ENCODE measurements around the gene CCDC126. TPM values are rescaled to one million over a fixed set of nuclear protein-coding genes. Genes with fewer than 3 reads are reported as not detected.
A peak's percentile ranks its signal among the peaks of the same experiment; 100 is the strongest.

Gene CCDC126
- total and polyA plus RNA-seq, 2 of the 4 experiments (the other 2 are of a cell fraction) = 4.1 to 5.6 TPM

DNA sequence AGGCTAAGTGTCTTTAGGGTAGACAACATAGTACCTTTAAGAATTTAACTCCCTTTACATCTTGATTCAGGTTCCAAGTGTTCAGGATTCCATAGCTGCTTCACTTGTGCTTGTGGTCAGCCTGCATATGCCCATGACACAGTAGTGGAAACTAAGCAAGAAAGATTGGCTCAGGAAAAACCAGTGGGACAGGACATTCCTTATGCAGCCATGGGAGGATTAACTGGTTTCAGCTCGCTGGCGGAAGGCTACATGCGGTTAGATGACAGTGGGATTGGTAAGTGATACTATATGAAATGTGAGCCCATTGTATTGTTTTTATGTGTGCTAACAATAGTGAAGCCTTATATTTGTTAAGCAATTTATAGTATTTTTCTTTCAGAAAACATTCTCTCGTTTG lies 94.1 kb downstream of the CCDC126 start:
- Histone ChIP-seq H3K23ac (ENCODE audit: low read depth, low read length) (no peak overlapping the region), H2BK15ac (ENCODE audit: low read depth, low read length) (no peak overlapping the region), H4K20me1 (ENCODE audit: insufficient read depth, low read length) (no peaks in the 10 kb centered on the region), H3K9ac (ENCODE audit: low read depth, low read length) (no peak overlapping the region), H2AK9ac (replicated peaks; ENCODE audit: low read depth, low read length, poor library complexity) (no peak overlapping the region), H3K9me3 (ENCODE audit: control insufficient read depth, insufficient read depth, low read length) (no peaks in the 10 kb centered on the region), H3K36me3 (ENCODE audit: control insufficient read depth, insufficient read depth, low read length) (no peaks in the 10 kb centered on the region), H2AK5ac (ENCODE audit: low read depth, low read length) (no peak overlapping the region), H3K79me1 (ENCODE audit: low read depth in 1 of 2, low read length in 2 of 2) (no peaks in the 10 kb centered on the region), H3K4ac (ENCODE audit: low read depth, low read length) (no peak overlapping the region), H2BK20ac (ENCODE audit: low read depth, low read length) (no peak overlapping the region), H4K5ac (ENCODE audit: low read depth, low read length) (no peak overlapping the region), H3K4me3 (ENCODE audit: insufficient read depth, low read depth, low read length) (no peak overlapping the region), H2BK120ac (ENCODE audit: low read depth, low read length) (no peak overlapping the region), H3K9me1 (ENCODE audit: insufficient read depth, low read length) (no peaks in the 10 kb centered on the region), H3K18ac (ENCODE audit: low read depth, low read length) (no peak overlapping the region), H3K27me3 (ENCODE audit: control insufficient read depth, insufficient read depth, low read length) (no peaks in the 10 kb centered on the region), H3K27ac (ENCODE audit: insufficient read depth, low read length) (no peak overlapping the region), H3K56ac (ENCODE audit: extremely low read depth, insufficient read depth, low read length) (no peak overlapping the region), H4K91ac (ENCODE audit: insufficient read depth, low read depth, low read length) (no peak overlapping the region), H3K4me1 (ENCODE audit: control insufficient read depth, insufficient read depth, low read length) (no peaks in the 10 kb centered on the region), H3K4me2 (ENCODE audit: low read depth, low read length) (no peak overlapping the region), H4K8ac (ENCODE audit: low read depth in 2 of 2, low read length in 2 of 2) (no peak overlapping the region), H3K14ac (replicated peaks; ENCODE audit: low read depth, low read length) (no peak overlapping the region), H2BK5ac (ENCODE audit: low read depth, low read length, poor library complexity, severe bottlenecking) (no peak overlapping the region), H2AFZ (replicated peaks; ENCODE audit: low read length, poor library complexity) (no peak overlapping the region)
- 100% methylated on average over 1 of the region's 4 CpGs; no CpG with 5 or more reads in 1 of the 2 experiments for WGBS, 2 experiments (ENCODE audit: extremely low coverage in 2 of 2, insufficient read length in 1 of 2)
- in situ Hi-C loops (cut with MboI; ENCODE audit: low sequenced_read_pairs) (no loop called here), intact Hi-C loops (cut with micrococcal nuclease) (no loop called here), dilution Hi-C loops (cut with HindIII; ENCODE audit: low sequenced_read_pairs, unreplicated experiment) (no loop called here)
- DNase-seq = peak; percentile 41
- ChIA-PET CTCF (no interaction called here), POLR2A (ENCODE audit: unreplicated experiment) (no interaction called here)
- TF ChIP-seq, protein P1, sequence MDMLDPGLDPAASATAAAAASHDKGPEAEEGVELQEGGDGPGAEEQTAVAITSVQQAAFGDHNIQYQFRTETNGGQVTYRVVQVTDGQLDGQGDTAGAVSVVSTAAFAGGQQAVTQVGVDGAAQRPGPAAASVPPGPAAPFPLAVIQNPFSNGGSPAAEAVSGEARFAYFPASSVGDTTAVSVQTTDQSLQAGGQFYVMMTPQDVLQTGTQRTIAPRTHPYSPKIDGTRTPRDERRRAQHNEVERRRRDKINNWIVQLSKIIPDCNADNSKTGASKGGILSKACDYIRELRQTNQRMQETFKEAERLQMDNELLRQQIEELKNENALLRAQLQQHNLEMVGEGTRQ (IDR thresholded peaks at IDR 0.05; ENCODE audit: low read depth, low read length) = no peak
- TF ChIP-seq, protein P2, sequence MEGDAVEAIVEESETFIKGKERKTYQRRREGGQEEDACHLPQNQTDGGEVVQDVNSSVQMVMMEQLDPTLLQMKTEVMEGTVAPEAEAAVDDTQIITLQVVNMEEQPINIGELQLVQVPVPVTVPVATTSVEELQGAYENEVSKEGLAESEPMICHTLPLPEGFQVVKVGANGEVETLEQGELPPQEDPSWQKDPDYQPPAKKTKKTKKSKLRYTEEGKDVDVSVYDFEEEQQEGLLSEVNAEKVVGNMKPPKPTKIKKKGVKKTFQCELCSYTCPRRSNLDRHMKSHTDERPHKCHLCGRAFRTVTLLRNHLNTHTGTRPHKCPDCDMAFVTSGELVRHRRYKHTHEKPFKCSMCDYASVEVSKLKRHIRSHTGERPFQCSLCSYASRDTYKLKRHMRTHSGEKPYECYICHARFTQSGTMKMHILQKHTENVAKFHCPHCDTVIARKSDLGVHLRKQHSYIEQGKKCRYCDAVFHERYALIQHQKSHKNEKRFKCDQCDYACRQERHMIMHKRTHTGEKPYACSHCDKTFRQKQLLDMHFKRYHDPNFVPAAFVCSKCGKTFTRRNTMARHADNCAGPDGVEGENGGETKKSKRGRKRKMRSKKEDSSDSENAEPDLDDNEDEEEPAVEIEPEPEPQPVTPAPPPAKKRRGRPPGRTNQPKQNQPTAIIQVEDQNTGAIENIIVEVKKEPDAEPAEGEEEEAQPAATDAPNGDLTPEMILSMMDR (conservative IDR thresholded peaks at IDR 0.05; ENCODE audit: low read depth, low read length) = no peak
- no peak for TF ChIP-seq MAZ (IDR thresholded peaks at IDR 0.05; ENCODE audit: borderline replicate concordance, low read depth, low read length)
- TF ChIP-seq RFX5 (IDR thresholded peaks at IDR 0.05; ENCODE audit: low read depth, low read length) = no peak
- no peak for TF ChIP-seq MAFK (IDR thresholded peaks at IDR 0.05; ENCODE audit: low read depth, low read length)
- TF ChIP-seq BHLHE40 (IDR thresholded peaks at IDR 0.05; ENCODE audit: low read depth, low read length) = no peak
- TF ChIP-seq FOS (IDR thresholded peaks at IDR 0.05; ENCODE audit: low read depth, low read length) = no peak
- TF ChIP-seq POLR2A (IDR thresholded peaks at IDR 0.05; ENCODE audit: low read depth, low read length) = no peak
- no peak for TF ChIP-seq NFE2L2 (IDR thresholded peaks at IDR 0.05; ENCODE audit: low read depth, low read length)
- TF ChIP-seq MXI1 (IDR thresholded peaks at IDR 0.05; ENCODE audit: borderline replicate concordance, low read depth, low read length) = no peak
- no peak for TF ChIP-seq CEBPB (IDR thresholded peaks at IDR 0.05; ENCODE audit: low read depth, low read length)
- no peak for TF ChIP-seq SMC3 (IDR thresholded peaks at IDR 0.05; ENCODE audit: low read depth, low read length)
- no TSS peak for BruUV-seq (replicated peaks)
- ATAC-seq (ENCODE audit: low read depth) = no peak; the same call in 1 of the 2 replicates

Measured in IMR-90 (cell line).